DOHH2 (cell line): ENCODE results near the gene ANO4.

ENCODE experiments used
- CTCF ChIP-seq: fragments of 200-600 bp; sonication (generic); IDR thresholded peaks from one replicate; pipeline ENCODE4 v1.5.1; 2014; ENCODE audit warnings: antibody characterized with exemption, mild to moderate bottlenecking, low read depth, low read length; ENCODE audit not compliant: poor library complexity, severe bottlenecking
- EZH2phosphoT487 ChIP-seq: fragments of 200-600 bp; sonication (generic); IDR thresholded peaks from 2 replicates; pipeline ENCODE4 v1.6.1; 2017; ENCODE audit warnings: borderline replicate concordance, mild to moderate bottlenecking, antibody characterized with exemption, low read length, moderate library complexity, mixed read lengths

- no peak for TF ChIP-seq CTCF
- TF ChIP-seq EZH2phosphoT487 = no peak
Observed at GRCh38 chr12:100820314-100820713, 25.7 kb downstream of the ANO4 start.
